ENCODE measurements around the gene OXGR1. TPM values are rescaled to one million over a fixed set of nuclear protein-coding genes. Genes with fewer than 3 reads are reported as not detected.

The OXGR1 gene
- polyA plus RNA-seq, 1 experiment, result not detected

GRCh38 chr13:97001636-97002035, 7.4 kb upstream of the OXGR1 start:
- TF ChIP-seq, protein P1, sequence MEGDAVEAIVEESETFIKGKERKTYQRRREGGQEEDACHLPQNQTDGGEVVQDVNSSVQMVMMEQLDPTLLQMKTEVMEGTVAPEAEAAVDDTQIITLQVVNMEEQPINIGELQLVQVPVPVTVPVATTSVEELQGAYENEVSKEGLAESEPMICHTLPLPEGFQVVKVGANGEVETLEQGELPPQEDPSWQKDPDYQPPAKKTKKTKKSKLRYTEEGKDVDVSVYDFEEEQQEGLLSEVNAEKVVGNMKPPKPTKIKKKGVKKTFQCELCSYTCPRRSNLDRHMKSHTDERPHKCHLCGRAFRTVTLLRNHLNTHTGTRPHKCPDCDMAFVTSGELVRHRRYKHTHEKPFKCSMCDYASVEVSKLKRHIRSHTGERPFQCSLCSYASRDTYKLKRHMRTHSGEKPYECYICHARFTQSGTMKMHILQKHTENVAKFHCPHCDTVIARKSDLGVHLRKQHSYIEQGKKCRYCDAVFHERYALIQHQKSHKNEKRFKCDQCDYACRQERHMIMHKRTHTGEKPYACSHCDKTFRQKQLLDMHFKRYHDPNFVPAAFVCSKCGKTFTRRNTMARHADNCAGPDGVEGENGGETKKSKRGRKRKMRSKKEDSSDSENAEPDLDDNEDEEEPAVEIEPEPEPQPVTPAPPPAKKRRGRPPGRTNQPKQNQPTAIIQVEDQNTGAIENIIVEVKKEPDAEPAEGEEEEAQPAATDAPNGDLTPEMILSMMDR (IDR thresholded peaks at IDR 0.05; ENCODE audit: low read depth, low read length), result no peak
- H3K27me3 ChIP-seq (ENCODE audit: control insufficient read depth, insufficient read depth, low read length), result no peaks in the 10 kb centered on the region
- no peak overlapping the region for H3K4me3 ChIP-seq (ENCODE audit: low read depth, low read length)
- ChIA-PET CTCF (interaction anchor here (0.6 kb wide), 1 partner anchor 17 kb away, joined by 3 read pairs; no protein-coding TSS in a partner anchor), POLR2A (no interaction called here)
- DNase-seq (ENCODE audit: low read depth, low spot score), result no peak
- H3K9me3 ChIP-seq (ENCODE audit: control insufficient read depth, insufficient read depth, low read length), result no peaks in the 10 kb centered on the region
- no peak overlapping the region for H3K27ac ChIP-seq (ENCODE audit: low read depth, low read length)

DNA sequence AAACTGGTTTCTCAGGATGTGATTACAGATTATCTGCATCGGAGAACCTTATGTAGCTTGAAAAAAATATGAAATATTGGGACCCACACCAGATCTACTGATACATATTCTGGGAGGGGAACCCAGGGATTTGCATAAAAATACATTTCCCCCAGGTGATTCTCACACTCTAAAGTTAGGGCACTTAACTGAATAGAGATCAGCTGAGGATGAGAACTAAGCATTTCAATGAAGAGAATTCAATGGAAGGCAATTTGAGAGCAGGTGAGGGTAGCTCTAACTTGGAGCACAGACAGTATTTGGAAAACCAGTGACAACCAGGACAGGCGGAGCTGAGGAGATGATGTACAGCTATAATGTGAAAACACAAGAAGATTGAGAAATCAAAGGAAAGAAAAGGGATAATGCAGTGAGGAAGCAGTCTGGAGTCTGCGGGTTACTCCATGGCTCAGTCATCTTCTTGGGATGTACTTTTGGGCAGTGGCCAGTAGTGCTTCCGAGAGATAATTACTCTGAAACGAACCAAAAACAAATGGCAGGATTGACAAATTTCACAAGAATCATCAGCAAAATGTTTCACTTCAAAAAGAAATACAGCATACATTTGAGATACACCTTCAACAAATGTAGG, 6.1 kb upstream of the OXGR1 start:
- ChIA-PET POLR2A (no interaction called here), CTCF (interaction anchor here (1.6 kb wide), 1 partner anchor 18 kb away, joined by 6 read pairs; no protein-coding TSS in a partner anchor)
- TF ChIP-seq, protein P1 (IDR thresholded peaks at IDR 0.05; ENCODE audit: low read depth, low read length), result no peak
- no peaks in the 10 kb centered on the region for H3K9me3 ChIP-seq (ENCODE audit: control insufficient read depth, insufficient read depth, low read length)
- peaks cover 3% of the 10 kb centered on the region for H3K27me3 ChIP-seq (ENCODE audit: control insufficient read depth, insufficient read depth, low read length)
- no peak overlapping the region for H3K27ac ChIP-seq (ENCODE audit: low read depth, low read length)
- DNase-seq (ENCODE audit: low read depth, low spot score), result no peak
- H3K4me3 ChIP-seq (ENCODE audit: low read depth, low read length), result no peak overlapping the region

DNA sequence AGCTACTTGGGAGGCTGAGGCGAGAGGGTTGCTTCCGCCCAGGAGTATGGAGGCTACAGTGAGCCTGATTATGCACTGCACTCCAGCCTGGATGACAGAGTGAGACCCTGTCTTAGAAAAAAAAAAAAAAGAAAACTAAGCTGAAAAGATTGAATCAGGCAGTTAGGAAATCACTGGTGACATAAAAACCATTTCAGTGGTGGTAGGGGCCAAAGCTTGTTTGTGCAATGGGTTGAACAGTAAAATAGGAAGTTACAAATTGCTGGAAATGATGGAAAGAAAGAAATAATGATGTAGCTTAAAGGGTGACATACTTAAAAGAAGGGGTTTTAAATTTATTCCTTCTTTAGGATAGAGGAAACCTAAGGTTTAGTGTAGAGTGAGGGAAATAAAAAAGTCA, 4.8 kb upstream of the OXGR1 start:
- Histone ChIP-seq H3K27ac (ENCODE audit: low read depth, low read length) (no peak overlapping the region), H3K4me3 (ENCODE audit: low read depth, low read length) (no peak overlapping the region), H3K27me3 (ENCODE audit: control insufficient read depth, insufficient read depth, low read length) (peaks cover 14% of the 10 kb centered on the region), H3K9me3 (ENCODE audit: control insufficient read depth, insufficient read depth, low read length) (no peaks in the 10 kb centered on the region)
- DNase-seq (ENCODE audit: low read depth, low spot score), result no peak
- TF ChIP-seq, protein P1 (IDR thresholded peaks at IDR 0.05; ENCODE audit: low read depth, low read length), result no peak
- ChIA-PET CTCF (interaction anchor here (1.0 to 1.6 kb wide), 2 partner anchors 10 to 20 kb away, joined by 3 to 6 read pairs; no protein-coding TSS in a partner anchor), POLR2A (no interaction called here)

DNA sequence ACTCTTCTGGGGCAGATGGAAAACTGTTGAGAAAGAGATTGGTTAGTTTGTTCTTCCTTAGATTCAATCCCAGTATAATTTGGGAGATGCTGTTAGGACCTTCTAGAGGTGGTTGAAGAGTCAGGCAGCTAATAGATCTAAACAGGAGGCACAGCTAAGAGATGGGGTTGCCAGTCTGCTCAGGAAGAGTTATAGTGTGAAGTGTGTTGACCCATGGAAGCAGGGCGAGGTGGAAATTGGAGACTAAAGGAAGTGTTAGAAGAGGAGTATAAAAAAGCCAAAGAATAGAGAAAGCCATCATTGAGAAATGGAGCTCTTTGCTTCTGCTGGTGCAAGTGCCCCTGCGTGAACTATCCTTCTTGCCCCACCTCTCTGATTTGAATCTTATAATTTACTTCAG, 3.8 kb upstream of the OXGR1 start:
- no peak for DNase-seq (ENCODE audit: low read depth, low spot score)

GRCh38 chr13:96996886-96997285, 2.6 kb upstream of the OXGR1 start:
- Histone ChIP-seq H3K27me3 (ENCODE audit: control insufficient read depth, insufficient read depth, low read length) (peaks cover 28% of the 10 kb centered on the region), H3K4me3 (ENCODE audit: low read depth, low read length) (no peak overlapping the region), H3K9me3 (ENCODE audit: control insufficient read depth, insufficient read depth, low read length) (no peaks in the 10 kb centered on the region), H3K27ac (ENCODE audit: low read depth, low read length) (no peak overlapping the region)
- CTCF ChIA-PET, result interaction anchor here (1.5 kb wide), 1 partner anchor 21 kb away, joined by 4 read pairs; no protein-coding TSS in a partner anchor
- TF ChIP-seq, protein P1 (IDR thresholded peaks at IDR 0.05; ENCODE audit: low read depth, low read length), result no peak
- no peak for DNase-seq (ENCODE audit: low read depth, low spot score)
- POLR2A ChIA-PET, result no interaction called here

More for the DNA sequence above, 3.8 kb upstream of the OXGR1 start:
- ChIA-PET CTCF (no interaction called here), POLR2A (interaction anchor here (0.5 kb wide), 1 partner anchor 37 kb away, joined by 3 read pairs; no protein-coding TSS in a partner anchor)
- no peak overlapping the region for H3K4me3 ChIP-seq (ENCODE audit: low read depth, low read length)
- TF ChIP-seq, protein P1 (IDR thresholded peaks at IDR 0.05; ENCODE audit: low read depth, low read length), result no peak
- H3K9me3 ChIP-seq (ENCODE audit: control insufficient read depth, insufficient read depth, low read length), result no peaks in the 10 kb centered on the region
- H3K27ac ChIP-seq (ENCODE audit: low read depth, low read length), result no peak overlapping the region
- peaks cover 22% of the 10 kb centered on the region for H3K27me3 ChIP-seq (ENCODE audit: control insufficient read depth, insufficient read depth, low read length)
